ENCODE measurements around the gene CCT7. TPM values are rescaled to one million over a fixed set of nuclear protein-coding genes. Genes with fewer than 3 reads are reported as not detected.

CCT7 gene
- total and polyA plus RNA-seq, 10 donors: 112 to 184 (median 150) TPM

GRCh38 chr2:73244580-73244979, 10.5 kb downstream of the CCT7 start:
- TF ChIP-seq POLR2AphosphoS5 (IDR thresholded peaks at IDR 0.05) (no peak), POLR2A (IDR thresholded peaks at IDR 0.05) (no peak), CTCF (IDR thresholded peaks at IDR 0.05 in 8 of 11, conservative IDR thresholded peaks at IDR 0.05 in 3 of 11) (no peak)
- DNase-seq: no peak
- Histone ChIP-seq H3K4me1 (peaks cover 0 to 11% (median 4%) of the 10 kb centered on the region in 6 donors), H3K27ac (no peak overlapping the region), H3K36me3 (peaks cover 9 to 100% (median 97%) of the 10 kb centered on the region in 6 donors), H3K9me3 (no peaks in the 10 kb centered on the region), H3K4me3 (no peak overlapping the region), H3K27me3 (replicated peaks in 1 of 7) (no peaks in the 10 kb centered on the region)
- 89 to 94% (median 91%) methylated on average over 3 of the region's 3 CpGs for WGBS, 5 donors
- intact Hi-C loops (cut with DNase I; ENCODE audit: low total_unique reads): no loop called here

GRCh38 chr2:73246850-73247249, 12.7 kb downstream of the CCT7 start:
- intact Hi-C loops (cut with DNase I; ENCODE audit: low total_unique reads): no loop called here
- 63 to 81% (median 71%) methylated on average over 3 of the region's 3 CpGs for WGBS, 5 donors
- no peak for DNase-seq

DNA sequence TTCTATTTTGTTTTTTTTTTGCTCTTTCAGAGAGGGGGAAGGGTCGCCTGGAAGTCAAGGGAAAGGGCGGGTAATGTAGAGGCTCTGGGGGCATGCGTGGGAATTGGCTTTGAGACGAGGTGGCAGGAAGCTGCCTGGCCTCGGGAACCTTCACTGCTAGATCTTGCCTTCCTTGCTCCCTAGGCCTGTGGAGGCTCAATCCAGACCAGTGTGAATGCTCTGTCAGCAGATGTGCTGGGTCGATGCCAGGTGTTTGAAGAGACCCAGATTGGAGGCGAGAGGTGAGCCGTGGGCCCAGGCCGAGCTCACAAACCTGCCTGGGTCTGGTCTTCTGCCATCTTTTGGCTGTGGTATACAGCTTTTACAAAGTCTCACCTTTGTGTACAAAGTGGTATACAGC, 15.5 kb downstream of the CCT7 start:
- intact Hi-C loops (cut with DNase I; ENCODE audit: low total_unique reads): no loop called here
- no peak overlapping the region for H3K27ac ChIP-seq

More at GRCh38 chr2:73246850-73247249, 12.7 kb downstream of the CCT7 start:
- Histone ChIP-seq H3K4me1 (no peaks in the 10 kb centered on the region), H3K27me3 (replicated peaks in 1 of 7) (no peaks in the 10 kb centered on the region), H3K9me3 (no peaks in the 10 kb centered on the region), H3K4me3 (no peak overlapping the region), H3K27ac (no peak overlapping the region), H3K36me3 (peaks cover 14 to 100% (median 99%) of the 10 kb centered on the region in 6 donors)
- no peak for TF ChIP-seq POLR2A (IDR thresholded peaks at IDR 0.05)
- no peak for TF ChIP-seq CTCF (IDR thresholded peaks at IDR 0.05 in 8 of 11, conservative IDR thresholded peaks at IDR 0.05 in 3 of 11)
- TF ChIP-seq POLR2AphosphoS5 (IDR thresholded peaks at IDR 0.05): no peak

More for the DNA sequence above, 15.5 kb downstream of the CCT7 start:
- TF ChIP-seq POLR2A (IDR thresholded peaks at IDR 0.05): no peak
- TF ChIP-seq POLR2AphosphoS5 (IDR thresholded peaks at IDR 0.05): no peak
- TF ChIP-seq CTCF (IDR thresholded peaks at IDR 0.05 in 8 of 11, conservative IDR thresholded peaks at IDR 0.05 in 3 of 11): no peak
- 82 to 91% (median 91%) methylated on average over 9 of the region's 9 CpGs for WGBS, 5 donors
- no peak for DNase-seq
- no peaks in the 10 kb centered on the region for H3K4me1 ChIP-seq
- no peaks in the 10 kb centered on the region for H3K27me3 ChIP-seq (replicated peaks in 1 of 7)
- H3K4me3 ChIP-seq: no peak overlapping the region
- no peaks in the 10 kb centered on the region for H3K9me3 ChIP-seq
- H3K36me3 ChIP-seq: peaks cover 11 to 100% (median 99%) of the 10 kb centered on the region in 6 donors
